Measurements from ENCODE around the gene TAS2R60.
"Not testable (repeated sequence)": the region's sequence is repeated elsewhere in the genome, so short reads cannot be mapped to it uniquely, and the experiment has no call there.

TAS2R60 gene

DNA sequence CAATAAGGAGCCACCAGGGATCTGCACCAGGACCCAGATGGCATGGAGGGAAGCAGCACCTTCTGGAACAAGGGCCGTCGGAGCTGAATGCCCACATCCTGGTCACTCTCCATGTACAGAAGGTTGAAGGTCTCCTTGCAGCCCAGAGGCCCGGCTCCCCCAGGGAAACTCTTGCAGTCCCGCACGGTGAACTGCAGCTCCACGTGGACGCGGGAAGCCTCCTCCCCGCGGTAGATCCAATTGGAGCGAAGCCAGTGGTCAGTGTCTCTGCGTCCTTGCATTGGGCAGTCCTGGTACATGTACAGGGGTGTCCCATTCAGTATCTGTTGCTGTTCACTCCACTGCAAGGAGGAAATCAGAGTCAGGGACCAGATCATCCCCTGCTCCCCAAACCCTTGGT lies 42.0 kb upstream of the TAS2R60 start:
- no peak overlapping the region for H3K4me3 ChIP-seq (ENCODE audit: low read depth in 1 of 2, low read length in 1 of 2)
- H3K36me3 ChIP-seq: peaks cover 1% of the 10 kb centered on the region
- no peak for TF ChIP-seq CTCF (IDR thresholded peaks at IDR 0.05)
- no peaks in the 10 kb centered on the region for H3K9me3 ChIP-seq
- H3K4me1 ChIP-seq (ENCODE audit: control insufficient read depth in 1 of 2, insufficient read depth in 1 of 2, low read depth in 1 of 2, low read length in 1 of 2): no peaks in the 10 kb centered on the region
- no peak overlapping the region for H3K27ac ChIP-seq
- no peaks in the 10 kb centered on the region for H3K27me3 ChIP-seq

DNA sequence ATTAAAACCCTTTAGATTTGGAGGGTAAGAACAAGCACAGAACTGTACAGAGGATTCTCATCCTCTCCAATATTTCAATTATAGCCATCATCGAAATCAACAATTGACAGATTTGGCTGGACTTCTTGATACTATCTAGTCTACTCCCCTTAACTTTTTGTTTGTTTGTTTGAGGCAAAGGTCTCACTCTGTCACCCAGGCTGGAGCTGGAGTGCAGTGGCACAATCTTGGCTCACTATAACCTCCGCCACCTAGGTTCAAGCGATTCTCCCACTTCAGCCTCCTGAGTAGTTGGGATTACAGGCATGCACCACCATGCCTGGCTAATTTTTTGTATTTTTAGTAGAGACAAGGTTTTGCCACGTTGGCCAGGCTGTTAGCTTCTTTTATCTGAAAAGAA lies 41.0 kb upstream of the TAS2R60 start:
- H3K9me3 ChIP-seq; H3K36me3 ChIP-seq; H3K4me3 ChIP-seq (ENCODE audit: low read depth in 1 of 2, low read length in 1 of 2); H3K27ac ChIP-seq; H3K4me1 ChIP-seq (ENCODE audit: control insufficient read depth in 1 of 2, insufficient read depth in 1 of 2, low read depth in 1 of 2, low read length in 1 of 2); H3K27me3 ChIP-seq: not testable (repeated sequence)

- Histone ChIP-seq H3K4me3 (ENCODE audit: low read depth in 1 of 2, low read length in 1 of 2) (no peak overlapping the region), H3K9me3 (no peaks in the 10 kb centered on the region), H3K4me1 (ENCODE audit: control insufficient read depth in 1 of 2, insufficient read depth in 1 of 2, low read depth in 1 of 2, low read length in 1 of 2) (peaks cover 28 to 31% of the 10 kb centered on the region in 2 experiments), H3K27me3 (peaks cover 10% of the 10 kb centered on the region), H3K27ac (no peak overlapping the region), H3K36me3 (no peaks in the 10 kb centered on the region)
- no peak for TF ChIP-seq CTCF (IDR thresholded peaks at IDR 0.05)
Observed at GRCh38 chr7:143405173-143406001, 37.9 kb upstream of the TAS2R60 start.

DNA sequence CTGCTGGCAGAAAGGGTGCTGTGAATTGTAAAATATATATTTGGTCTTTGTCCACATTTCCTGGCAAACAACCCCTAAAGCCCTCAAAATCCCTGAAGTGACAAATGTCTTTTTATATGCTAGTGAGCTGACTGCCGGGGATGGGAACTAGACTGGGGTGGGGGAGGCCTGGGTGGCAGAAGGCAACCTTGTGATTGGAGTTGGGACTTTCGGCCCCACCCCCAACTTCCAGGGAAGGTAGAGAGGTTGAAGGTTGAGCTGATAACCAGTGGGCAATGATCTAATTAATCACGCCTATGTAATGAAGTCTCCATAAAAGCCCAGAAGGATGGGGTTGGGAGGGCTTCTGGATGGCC lies 37.3 kb upstream of the TAS2R60 start:
- peaks cover 10% of the 10 kb centered on the region for H3K27me3 ChIP-seq
- no peaks in the 10 kb centered on the region for H3K9me3 ChIP-seq
- H3K4me1 ChIP-seq (ENCODE audit: control insufficient read depth in 1 of 2, insufficient read depth in 1 of 2, low read depth in 1 of 2, low read length in 1 of 2): peaks cover 34 to 36% of the 10 kb centered on the region in 2 experiments
- H3K36me3 ChIP-seq: no peaks in the 10 kb centered on the region
- TF ChIP-seq CTCF (IDR thresholded peaks at IDR 0.05): no peak
- H3K27ac ChIP-seq: no peak overlapping the region
- no peak overlapping the region for H3K4me3 ChIP-seq (ENCODE audit: low read depth in 1 of 2, low read length in 1 of 2)

DNA sequence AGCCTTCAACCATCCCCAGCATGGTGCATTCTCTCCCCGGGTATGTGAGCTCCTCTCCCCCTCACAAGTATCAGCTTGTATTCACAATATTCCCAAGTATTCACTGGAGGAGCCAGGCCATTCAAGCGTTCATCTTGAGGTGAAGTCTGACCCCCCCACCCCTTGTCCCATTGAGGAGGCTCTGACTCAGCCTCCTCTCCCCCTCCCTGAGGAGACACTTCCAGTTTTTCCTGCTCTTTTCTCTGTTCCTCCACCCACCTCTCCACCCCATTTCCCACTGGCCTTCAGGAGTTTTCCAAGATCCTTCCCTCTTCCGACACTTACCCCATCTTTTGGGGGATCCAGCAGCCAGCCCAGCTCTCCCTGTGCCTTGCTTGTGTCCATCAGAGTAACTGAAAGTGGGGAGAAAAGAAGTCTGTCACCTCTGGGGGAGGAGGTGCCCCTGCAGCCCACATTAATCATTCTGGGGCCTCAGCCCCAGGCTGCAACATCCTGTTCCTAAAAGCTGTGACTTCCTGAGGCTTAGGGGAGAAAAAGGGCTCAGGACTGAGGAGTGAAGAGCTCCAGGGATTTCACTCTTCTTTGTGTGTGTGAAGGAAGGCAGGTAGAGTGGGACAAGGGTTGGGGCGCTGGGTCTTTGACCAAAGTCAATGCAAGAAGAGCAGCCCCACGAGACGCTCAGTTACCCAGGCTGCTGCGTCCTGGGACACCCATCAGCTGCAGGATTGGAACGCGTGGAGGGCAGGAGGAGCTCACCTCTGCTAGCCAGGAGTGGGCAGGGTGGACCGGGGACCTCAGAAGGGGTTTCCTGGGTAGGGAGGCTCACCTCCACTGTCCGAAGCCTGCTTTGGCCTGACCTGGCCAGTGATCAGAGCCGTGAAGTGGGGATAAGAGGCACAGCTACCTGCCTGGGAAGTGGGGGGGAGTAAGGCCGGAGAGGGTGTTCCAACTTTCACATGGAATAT lies 35.7 kb upstream of the TAS2R60 start:
- no peaks in the 10 kb centered on the region for H3K36me3 ChIP-seq
- no peaks in the 10 kb centered on the region for H3K9me3 ChIP-seq
- H3K4me1 ChIP-seq (ENCODE audit: control insufficient read depth in 1 of 2, insufficient read depth in 1 of 2, low read depth in 1 of 2, low read length in 1 of 2): peaks cover 40 to 43% of the 10 kb centered on the region in 2 experiments
- H3K27ac ChIP-seq: peak overlapping the region; percentile 15
- H3K4me3 ChIP-seq (ENCODE audit: low read depth in 1 of 2, low read length in 1 of 2): no peak overlapping the region
- peaks cover 10% of the 10 kb centered on the region for H3K27me3 ChIP-seq
- no peak for TF ChIP-seq CTCF (IDR thresholded peaks at IDR 0.05)

All from neutrophil (primary cell).